HG03439 (cell line): ENCODE results near the gene CMAS.
"Not testable (repeated sequence)": the region's sequence is repeated elsewhere in the genome, so short reads cannot be mapped to it uniquely, and the experiment has no call there.

ENCODE experiments used
- ATAC-seq: cut with Tn5 transposase; IDR thresholded peaks from one replicate; pipeline ENCODE4 v1.9.1; 2021; ENCODE audit warnings: mild to moderate bottlenecking, moderate library complexity; ENCODE audit not compliant: unreplicated experiment

The CMAS gene

GRCh38 chr12:22046090-22046967 is at the start of gene CMAS:
TSS of gene CMAS (plus strand) at chr12:22046218. CDS start at chr12:22046304, 86 bp downstream.
- peak; percentile 86 for ATAC-seq

- no peak for ATAC-seq
Observed at GRCh38 chr12:21998295-21998694, 47.7 kb upstream of the CMAS start.

- no peak for ATAC-seq
Observed at GRCh38 chr12:21998782-21999181, 47.2 kb upstream of the CMAS start.

GRCh38 chr12:22002430-22002829 is 43.6 kb upstream of the CMAS start:
- ATAC-seq, result no peak

- ATAC-seq, result not testable (repeated sequence)
Observed at GRCh38 chr12:22007794-22008193, 38.2 kb upstream of the CMAS start.

GRCh38 chr12:22008196-22008595 is 37.8 kb upstream of the CMAS start:
- no peak for ATAC-seq

- no peak for ATAC-seq
Observed at GRCh38 chr12:22014041-22014782, 31.8 kb upstream of the CMAS start.

GRCh38 chr12:22014783-22015144 is 31.3 kb upstream of the CMAS start:
- no peak for ATAC-seq

GRCh38 chr12:22016982-22017381 is 29.0 kb upstream of the CMAS start:
- ATAC-seq, result no peak

- ATAC-seq, result no peak
Observed at GRCh38 chr12:22018860-22019259, 27.2 kb upstream of the CMAS start.

- not testable (repeated sequence) for ATAC-seq
Observed at GRCh38 chr12:22023489-22023888, 22.5 kb upstream of the CMAS start.

GRCh38 chr12:22029491-22029890 is 16.5 kb upstream of the CMAS start:
- no peak for ATAC-seq

- no peak for ATAC-seq
Observed at GRCh38 chr12:22029991-22030390, 16.0 kb upstream of the CMAS start.

- ATAC-seq, result no peak
Observed at GRCh38 chr12:22032732-22033131, 13.3 kb upstream of the CMAS start.

- ATAC-seq, result no peak
Observed at GRCh38 chr12:22034709-22035506, 11.1 kb upstream of the CMAS start.

GRCh38 chr12:22037947-22038346 is 8.1 kb upstream of the CMAS start:
- no peak for ATAC-seq

GRCh38 chr12:22038734-22039133 is 7.3 kb upstream of the CMAS start:
- ATAC-seq, result no peak

- no peak for ATAC-seq
Observed at GRCh38 chr12:22039361-22039760, 6.7 kb upstream of the CMAS start.

GRCh38 chr12:22042976-22043669 is 2.9 kb upstream of the CMAS start:
- ATAC-seq, result no peak

GRCh38 chr12:22043943-22044342 is 2.1 kb upstream of the CMAS start:
- no peak for ATAC-seq

- no peak for ATAC-seq
Observed at GRCh38 chr12:22044391-22044790, 1.6 kb upstream of the CMAS start.
